Pancreas (tissue), 10 donors: ENCODE results near the gene NBEA. TPM values are rescaled to one million over a fixed set of nuclear protein-coding genes. Genes with fewer than 3 reads are reported as not detected.

Experiments used
- ATAC-seq, 4 donors: fragments of 200-7000 bp; cut with Tn5 transposase; one replicate each; pipeline versions ENCODE4 v1.8.0 to v1.9.1; 2020; ENCODE audit warnings: mild to moderate bottlenecking in 4 of 4, moderate library complexity in 4 of 4
- DNase-seq, 6 donors: peaks; one replicate each; pipeline ENCODE4 v3.0.0-alpha.2; 2020
- FAIRE-seq: peaks from 2 replicates; lab custom pipeline; 2012; peaks lifted over from hg19 to GRCh38; lab: Jason Lieb, UNC
- H3K27ac ChIP-seq, 4 donors: fragments of 200-600 bp; sonication (generic); 1 replicate in 3 of 4; 2 replicates in 1 of 4; pipeline versions ENCODE4 v1.5.0 to v1.8.0; 2020
- H3K27me3 ChIP-seq, 4 donors: fragments of 200-600 bp; one replicate each; pipeline ENCODE4 v1.8.0; 2021
- H3K36me3 ChIP-seq, 3 donors: fragments of 200-600 bp; sonication (generic) in 1 of 3; one replicate each; pipeline versions ENCODE4 v1.5.0 to v1.8.0; 2020 to 2021
- H3K4me1 ChIP-seq, 3 donors: fragments of 200-600 bp; one replicate each; pipeline ENCODE4 v1.8.0; 2021
- H3K4me3 ChIP-seq, 4 donors: fragments of 200-600 bp; sonication (generic) in 2 of 4; one replicate each; pipeline versions ENCODE4 v1.5.0 to v1.8.0; 2020 to 2021
- H3K9me3 ChIP-seq, 4 donors: fragments of 200-600 bp; one replicate each; pipeline ENCODE4 v1.8.0; 2021
- WGBS, 2 donors: extraction: QIAGEN DNeasy Blood & Tissue Kit; methylation state at CpG; one replicate each; pipeline ENCODE4 v1.1.7; 2013; 5-methylcytosine and 5-hydroxymethylcytosine counted together
- intact Hi-C, 3 donors: fragments of 100-400 bp; cut with DNase I; formaldehyde crosslinking; loops; one replicate each; pipeline versions ENCODE4 v1.11.1 to v1.14.2; 2022
- polyA plus RNA-seq, 2 donors: library from polyadenylated mRNA; stranded (reverse); fragments of 200-250 nt; gene quantifications; one replicate each; pipeline ENCODE4 v1.2.3, GENCODE V29; 2013
- total RNA-seq, 6 donors: library from RNA; stranded (reverse); fragmentation: NEBNext Ultra II Directional in 4 of 6; extraction: Animal tissue kit (Norgen Biotek cat#: 25700) in 4 of 6; gene quantifications; one replicate each; pipeline versions ENCODE4 v1.2.1 to v1.2.4, GENCODE V29; 2021 to 2023
- TF ChIP-seq, protein P1 (sequence below), 4 donors: fragments of 200-600 bp; sonication (generic) in 3 of 4; IDR thresholded peaks; one replicate each; pipeline versions ENCODE4 v1.5.0 to v1.8.0; 2021; ENCODE audit warnings: antibody characterized with exemption in 4 of 4
- donor health status: healthy with polysubstance abuse.
- donor health status: DM: no; HTN: no; CAD: no; lungs with moderate emphysema.
- donor health status: DM: no; HTN: no; CAD: no.
- donor health status: control.
- donor health status: control.
- donor health status: Bipolar disorder and iron deficiency.
- donor health status: DM: yes; HTN: yes; CAD: no.
- donor health status: DM: no; HTN: no; CAD: no.
- donor health status: DM: no; HTN: no; CAD: no.
- donor health status: DM: yes; HTN: yes; CAD: no.

NBEA gene
- total and polyA plus RNA-seq, 8 donors: 2.4 to 10.4 (median 4.8) TPM

DNA sequence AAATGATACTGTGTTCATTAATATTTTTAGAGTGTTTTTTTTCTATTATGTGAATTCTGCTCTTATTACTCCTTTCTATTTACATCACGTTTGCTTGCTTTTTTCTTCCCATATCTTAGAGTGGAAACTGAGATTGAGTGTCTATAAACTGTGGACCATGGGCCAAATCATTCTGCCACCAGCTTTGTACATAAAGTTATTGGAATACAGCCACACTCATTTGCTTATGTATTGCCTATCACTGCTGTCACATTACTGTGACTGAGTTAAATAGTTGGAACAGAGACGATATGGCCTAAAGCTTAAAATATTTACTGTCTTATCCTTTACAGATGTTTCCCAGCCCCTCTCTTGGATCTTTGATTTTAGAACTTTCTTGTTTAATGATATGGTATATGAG is 274.1 kb downstream of the NBEA start:
- WGBS, 2 donors: 25 to 33% methylated on average over 2 of the region's 2 CpGs
- intact Hi-C loops: no loop called here
- no peak overlapping the region for H3K27ac ChIP-seq
- FAIRE-seq (no peak), DNase-seq (no peak), ATAC-seq (no peak)
- no peaks in the 10 kb centered on the region for H3K36me3 ChIP-seq
- TF ChIP-seq, protein P1, sequence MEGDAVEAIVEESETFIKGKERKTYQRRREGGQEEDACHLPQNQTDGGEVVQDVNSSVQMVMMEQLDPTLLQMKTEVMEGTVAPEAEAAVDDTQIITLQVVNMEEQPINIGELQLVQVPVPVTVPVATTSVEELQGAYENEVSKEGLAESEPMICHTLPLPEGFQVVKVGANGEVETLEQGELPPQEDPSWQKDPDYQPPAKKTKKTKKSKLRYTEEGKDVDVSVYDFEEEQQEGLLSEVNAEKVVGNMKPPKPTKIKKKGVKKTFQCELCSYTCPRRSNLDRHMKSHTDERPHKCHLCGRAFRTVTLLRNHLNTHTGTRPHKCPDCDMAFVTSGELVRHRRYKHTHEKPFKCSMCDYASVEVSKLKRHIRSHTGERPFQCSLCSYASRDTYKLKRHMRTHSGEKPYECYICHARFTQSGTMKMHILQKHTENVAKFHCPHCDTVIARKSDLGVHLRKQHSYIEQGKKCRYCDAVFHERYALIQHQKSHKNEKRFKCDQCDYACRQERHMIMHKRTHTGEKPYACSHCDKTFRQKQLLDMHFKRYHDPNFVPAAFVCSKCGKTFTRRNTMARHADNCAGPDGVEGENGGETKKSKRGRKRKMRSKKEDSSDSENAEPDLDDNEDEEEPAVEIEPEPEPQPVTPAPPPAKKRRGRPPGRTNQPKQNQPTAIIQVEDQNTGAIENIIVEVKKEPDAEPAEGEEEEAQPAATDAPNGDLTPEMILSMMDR (IDR thresholded peaks at IDR 0.05): no peak
- H3K4me1 ChIP-seq: no peaks in the 10 kb centered on the region
- H3K4me3 ChIP-seq: no peak overlapping the region
- H3K27me3 ChIP-seq: no peaks in the 10 kb centered on the region
- no peaks in the 10 kb centered on the region for H3K9me3 ChIP-seq

- Histone ChIP-seq H3K27me3 (no peaks in the 10 kb centered on the region), H3K36me3 (no peaks in the 10 kb centered on the region), H3K9me3 (no peaks in the 10 kb centered on the region), H3K27ac (no peak overlapping the region), H3K4me1 (no peaks in the 10 kb centered on the region), H3K4me3 (no peak overlapping the region)
- intact Hi-C loops: no loop called here
- TF ChIP-seq, protein P1 (IDR thresholded peaks at IDR 0.05): no peak
- FAIRE-seq (no peak), DNase-seq (no peak), ATAC-seq (no peak)
- 44 to 52% methylated on average over 1 of the region's 1 CpG for WGBS, 2 donors
These were observed 277.0 kb downstream of the NBEA start for GRCh38 chr13:35219021-35219420.

DNA sequence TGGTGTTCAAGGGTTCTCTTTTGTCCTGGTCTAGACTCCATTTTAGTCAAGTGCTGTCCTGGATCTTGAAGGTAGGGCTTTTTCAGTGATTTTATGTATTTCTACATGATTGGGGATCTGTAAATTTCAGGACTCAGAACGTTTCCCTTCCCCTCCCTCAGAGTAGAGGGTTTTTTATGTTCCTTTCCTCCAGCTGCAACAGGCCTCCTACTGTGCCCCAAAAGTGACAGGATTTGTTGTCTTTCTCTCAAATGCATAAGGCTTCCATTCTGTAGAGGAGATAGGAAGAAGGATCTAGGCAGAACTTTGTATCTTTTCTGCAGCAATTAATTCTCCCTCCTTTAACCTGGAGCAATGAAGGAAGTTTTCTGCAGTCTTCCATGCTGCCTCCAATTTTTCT is 283.1 kb downstream of the NBEA start:
- no peaks in the 10 kb centered on the region for H3K9me3 ChIP-seq
- TF ChIP-seq, protein P1 (IDR thresholded peaks at IDR 0.05): no peak
- no peaks in the 10 kb centered on the region for H3K27me3 ChIP-seq
- H3K36me3 ChIP-seq: no peaks in the 10 kb centered on the region
- WGBS, 2 donors: 72 to 84% methylated on average over 1 of the region's 1 CpG
- ATAC-seq (no peak), FAIRE-seq (no peak), DNase-seq (no peak)
- intact Hi-C loops: no loop called here
- no peaks in the 10 kb centered on the region for H3K4me1 ChIP-seq
- H3K27ac ChIP-seq: no peak overlapping the region
- H3K4me3 ChIP-seq: no peak overlapping the region

DNA sequence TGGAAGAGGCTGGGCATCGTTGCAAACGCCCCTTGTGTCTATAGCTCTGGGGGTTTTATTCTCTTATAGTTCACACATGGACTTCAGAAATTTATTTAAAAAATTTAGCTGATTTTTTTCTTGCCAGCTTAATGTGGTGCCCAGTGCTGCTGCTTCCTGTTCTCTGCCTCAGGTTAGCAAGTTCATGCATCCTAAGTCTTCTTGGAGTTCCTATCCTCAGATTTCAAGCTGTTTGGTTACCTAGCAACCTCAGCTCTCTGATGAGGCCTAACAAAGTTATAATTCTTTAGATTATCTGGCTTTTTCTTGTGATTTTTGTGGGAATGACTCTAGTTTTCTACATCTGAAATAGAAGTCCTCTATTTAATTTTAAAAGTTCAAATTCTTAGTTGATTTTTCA is 283.5 kb downstream of the NBEA start:
- TF ChIP-seq, protein P1 (IDR thresholded peaks at IDR 0.05): no peak
- Histone ChIP-seq H3K4me3 (no peak overlapping the region), H3K9me3 (no peaks in the 10 kb centered on the region), H3K27ac (no peak overlapping the region), H3K36me3 (no peaks in the 10 kb centered on the region), H3K4me1 (no peaks in the 10 kb centered on the region), H3K27me3 (no peaks in the 10 kb centered on the region)
- 93 to 98% methylated on average over 2 of the region's 2 CpGs for WGBS, 2 donors
- DNase-seq (no peak), ATAC-seq (no peak), FAIRE-seq (no peak)
- intact Hi-C loops: no loop called here

GRCh38 chr13:35228536-35228935 is 286.5 kb downstream of the NBEA start:
- Histone ChIP-seq H3K4me1 (peaks cover 0 to 2% (median 0%) of the 10 kb centered on the region in 3 donors), H3K4me3 (no peak overlapping the region), H3K27ac (no peak overlapping the region), H3K27me3 (no peaks in the 10 kb centered on the region), H3K36me3 (no peaks in the 10 kb centered on the region), H3K9me3 (no peaks in the 10 kb centered on the region)
- 96 to 97% methylated on average over 2 of the region's 2 CpGs for WGBS, 2 donors
- ATAC-seq: no peak
- TF ChIP-seq, protein P1 (IDR thresholded peaks at IDR 0.05): no peak
- intact Hi-C loops: no loop called here
- DNase-seq: no peak
- no peak for FAIRE-seq
